DMS53 treated with DMSO at 0.1 percent for 48 hours (cell line): ENCODE results near the gene AKR1C3.
"Not testable (repeated sequence)": the region's sequence is repeated elsewhere in the genome, so short reads cannot be mapped to it uniquely, and the experiment has no call there.

Experiments
- DNase-seq: peaks from one replicate; lab custom pipeline; 2025; ENCODE audit not compliant: unreplicated experiment; lab: John Stamatoyannopoulos, UW

Gene AKR1C3

GRCh38 chr10:5094265-5095205 lies at the start of gene AKR1C3:
TSS of gene AKR1C3 (plus strand) at chr10:5094414. CDS start at chr10:5094445, 31 bp downstream.
- DNase-seq, result peak; percentile 23

- no peak for DNase-seq
Observed at GRCh38 chr10:5045095-5045494, 49.1 kb upstream of the AKR1C3 start.

- DNase-seq, result no peak
Observed at GRCh38 chr10:5046410-5046809, 47.8 kb upstream of the AKR1C3 start.

GRCh38 chr10:5047055-5047454 lies 47.2 kb upstream of the AKR1C3 start:
- not testable (repeated sequence) for DNase-seq

- DNase-seq, result no peak
Observed at GRCh38 chr10:5047912-5048628, 46.1 kb upstream of the AKR1C3 start.

- DNase-seq, result not testable (repeated sequence)
Observed at GRCh38 chr10:5052951-5053500, 41.2 kb upstream of the AKR1C3 start.

- DNase-seq, result not testable (repeated sequence)
Observed at GRCh38 chr10:5054831-5055230, 39.4 kb upstream of the AKR1C3 start.

- DNase-seq, result not testable (repeated sequence)
Observed at GRCh38 chr10:5059267-5059666, 34.9 kb upstream of the AKR1C3 start.

- DNase-seq, result not testable (repeated sequence)
Observed at GRCh38 chr10:5060791-5061190, 33.4 kb upstream of the AKR1C3 start.

- DNase-seq, result no peak
Observed at GRCh38 chr10:5064656-5065055, 29.6 kb upstream of the AKR1C3 start.

GRCh38 chr10:5068274-5068984 lies 25.8 kb upstream of the AKR1C3 start:
- DNase-seq, result no peak

- peak; percentile 1 for DNase-seq
Observed at GRCh38 chr10:5070648-5071410, 23.4 kb upstream of the AKR1C3 start.

- DNase-seq, result peak; percentile 86
Observed at GRCh38 chr10:5071411-5072198, 22.6 kb upstream of the AKR1C3 start.

- no peak for DNase-seq
Observed at GRCh38 chr10:5073659-5074058, 20.6 kb upstream of the AKR1C3 start.

GRCh38 chr10:5076615-5077014 lies 17.6 kb upstream of the AKR1C3 start:
- no peak for DNase-seq

GRCh38 chr10:5078547-5079180 lies 15.6 kb upstream of the AKR1C3 start:
- no peak for DNase-seq

- no peak for DNase-seq
Observed at GRCh38 chr10:5079306-5079830, 14.8 kb upstream of the AKR1C3 start.

GRCh38 chr10:5079836-5080235 lies 14.4 kb upstream of the AKR1C3 start:
- DNase-seq, result no peak

GRCh38 chr10:5081091-5081490 lies 13.1 kb upstream of the AKR1C3 start:
- no peak for DNase-seq
